CD4-positive, alpha-beta T cell treated with Interferon alpha-2 for 1 hour (primary cell): ENCODE results near the gene STARD6.
"Not testable (repeated sequence)": the region's sequence is repeated elsewhere in the genome, so short reads cannot be mapped to it uniquely, and the experiment has no call there.

Source experiments
- DNase-seq, 2 donors: peaks; one replicate each; pipeline ENCODE4 v3.0.0-alpha.2; 2020 to 2022

The STARD6 gene

DNA sequence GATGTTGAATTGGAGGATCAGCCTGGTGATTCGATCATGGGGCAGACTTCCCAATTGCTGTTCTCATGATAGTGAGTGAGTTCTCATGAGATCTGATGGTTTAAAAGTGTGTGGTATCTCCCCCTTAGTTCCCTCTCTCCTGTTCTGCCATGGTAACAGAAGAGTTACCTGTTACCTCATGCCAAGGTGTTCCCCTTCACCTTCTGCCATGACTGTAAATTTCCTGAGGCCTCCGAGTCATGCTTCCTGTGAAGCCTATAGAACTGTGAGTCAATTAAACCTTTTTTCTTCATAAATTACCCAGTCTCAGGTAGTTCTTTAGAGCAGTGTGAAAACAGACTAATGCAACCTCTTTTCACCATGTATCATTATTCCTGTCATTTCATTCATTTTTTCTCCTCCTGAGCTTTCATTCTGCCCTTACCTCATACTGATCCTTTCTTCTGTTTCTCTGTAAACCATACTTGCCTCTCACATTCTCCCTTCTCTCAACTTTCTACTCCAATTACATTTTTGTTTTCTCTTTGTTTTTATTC, 22.0 kb downstream of the STARD6 start:
- no peak for DNase-seq

DNA sequence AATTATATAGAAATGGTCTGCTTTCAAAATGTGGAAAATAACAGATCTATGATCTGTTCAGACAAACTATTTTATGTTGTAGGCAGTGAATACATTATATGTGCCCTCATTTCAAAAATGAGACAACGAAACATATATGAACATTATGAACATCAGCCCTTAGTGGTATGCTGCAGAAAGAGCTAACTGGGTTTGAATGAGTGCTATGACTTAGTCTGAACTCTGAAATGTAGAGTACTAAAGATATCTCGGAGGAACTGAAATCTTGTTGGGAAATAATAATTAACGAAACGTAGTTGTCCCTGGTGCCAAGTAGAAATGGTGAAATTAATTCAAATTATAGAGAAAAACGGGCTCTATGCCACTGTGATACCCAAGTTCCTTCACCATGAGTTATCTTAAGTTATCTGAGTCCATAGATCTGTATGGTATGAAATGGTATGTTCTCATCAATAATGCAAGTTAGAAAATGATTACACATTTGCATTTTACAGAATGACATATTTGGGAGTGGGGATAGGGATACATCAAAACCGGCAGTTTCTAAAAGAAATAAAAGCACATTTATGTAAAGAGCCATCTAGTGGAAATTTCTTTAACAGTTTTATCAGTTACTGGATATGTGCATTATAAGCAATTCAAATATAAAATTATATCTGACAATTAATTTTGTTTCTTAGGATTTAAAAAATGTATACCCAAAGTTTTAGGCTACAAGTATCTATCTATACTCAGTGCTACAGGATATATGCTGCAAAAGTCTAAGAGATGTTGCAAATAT, 26.7 kb downstream of the STARD6 start:
- DNase-seq: no peak

DNA sequence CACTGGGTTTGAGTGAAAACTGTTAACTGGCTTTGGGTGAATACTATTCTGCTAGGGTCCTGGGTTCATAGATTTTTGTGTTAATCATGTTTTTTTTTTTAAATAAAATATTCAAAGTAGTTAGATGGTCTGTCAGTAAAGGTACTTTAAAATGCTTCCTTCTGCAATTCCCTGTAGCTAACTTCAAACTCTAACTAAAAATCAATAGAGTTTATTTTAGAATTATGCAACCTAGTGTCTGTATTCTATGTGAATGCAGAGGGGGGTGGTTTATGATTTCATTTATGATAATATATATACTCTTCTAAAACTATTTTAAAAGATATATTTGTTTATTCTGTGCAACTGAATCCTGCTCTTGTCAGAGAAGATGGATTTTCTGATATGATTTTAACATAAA, 27.9 kb downstream of the STARD6 start:
- no peak for DNase-seq

DNA sequence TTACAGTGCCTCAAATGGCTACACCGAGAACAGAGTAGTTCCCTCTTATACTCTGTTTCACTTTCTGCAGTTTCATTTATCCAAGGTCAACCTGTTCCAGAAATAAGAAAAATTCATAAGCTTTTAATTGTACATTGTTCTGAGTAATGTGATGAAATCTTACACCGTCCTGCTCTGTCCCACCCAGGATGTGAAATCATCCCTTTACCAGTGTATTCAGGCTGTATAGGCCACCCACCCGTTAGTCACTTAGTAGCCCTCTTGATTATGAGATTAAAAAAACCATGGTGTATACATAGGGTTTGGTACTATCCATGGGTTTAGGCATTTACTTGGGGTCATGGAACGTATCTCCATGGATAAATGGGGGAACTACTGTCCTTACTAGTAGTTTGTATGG, 29.8 kb downstream of the STARD6 start:
- DNase-seq: no peak

DNA sequence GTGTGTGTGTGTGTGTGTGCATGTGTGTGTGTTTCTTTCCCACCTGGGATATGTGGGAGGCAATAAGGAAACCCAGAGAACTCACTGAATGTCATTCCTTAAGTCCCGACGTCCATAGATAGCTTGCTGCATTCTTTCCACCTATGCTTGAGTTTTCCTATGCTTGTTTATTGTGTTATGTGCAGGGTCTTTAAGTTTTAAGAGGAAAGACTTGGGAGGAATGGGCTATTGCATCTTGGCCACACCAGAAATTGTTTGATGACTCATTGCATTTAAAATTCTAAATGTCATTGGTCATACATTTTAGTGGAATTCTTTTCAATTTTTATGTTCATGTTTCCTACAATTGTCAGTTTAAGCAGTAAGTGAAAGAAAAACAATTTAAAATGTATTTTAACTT, 33.7 kb downstream of the STARD6 start:
- DNase-seq: no peak

DNA sequence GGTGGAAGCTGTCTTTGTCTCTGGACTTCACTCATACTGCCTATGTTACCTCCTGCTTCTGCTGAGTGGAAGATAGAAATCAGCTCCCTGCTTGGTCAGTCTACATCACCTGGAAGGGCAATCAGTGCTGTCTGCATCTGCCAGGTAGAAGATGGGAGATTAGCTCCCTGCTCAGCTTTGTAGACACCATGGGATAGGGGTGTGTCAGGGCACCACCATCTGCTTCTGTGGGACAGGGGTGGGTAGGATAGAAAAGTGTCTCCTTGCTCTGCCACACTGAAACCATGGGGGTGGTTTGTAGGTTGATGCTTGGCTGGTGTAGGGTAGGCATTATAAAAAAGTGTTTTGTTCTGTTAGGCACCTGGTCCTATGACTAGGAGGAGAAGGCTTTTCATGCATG, 34.1 kb downstream of the STARD6 start:
- DNase-seq: no peak

DNA sequence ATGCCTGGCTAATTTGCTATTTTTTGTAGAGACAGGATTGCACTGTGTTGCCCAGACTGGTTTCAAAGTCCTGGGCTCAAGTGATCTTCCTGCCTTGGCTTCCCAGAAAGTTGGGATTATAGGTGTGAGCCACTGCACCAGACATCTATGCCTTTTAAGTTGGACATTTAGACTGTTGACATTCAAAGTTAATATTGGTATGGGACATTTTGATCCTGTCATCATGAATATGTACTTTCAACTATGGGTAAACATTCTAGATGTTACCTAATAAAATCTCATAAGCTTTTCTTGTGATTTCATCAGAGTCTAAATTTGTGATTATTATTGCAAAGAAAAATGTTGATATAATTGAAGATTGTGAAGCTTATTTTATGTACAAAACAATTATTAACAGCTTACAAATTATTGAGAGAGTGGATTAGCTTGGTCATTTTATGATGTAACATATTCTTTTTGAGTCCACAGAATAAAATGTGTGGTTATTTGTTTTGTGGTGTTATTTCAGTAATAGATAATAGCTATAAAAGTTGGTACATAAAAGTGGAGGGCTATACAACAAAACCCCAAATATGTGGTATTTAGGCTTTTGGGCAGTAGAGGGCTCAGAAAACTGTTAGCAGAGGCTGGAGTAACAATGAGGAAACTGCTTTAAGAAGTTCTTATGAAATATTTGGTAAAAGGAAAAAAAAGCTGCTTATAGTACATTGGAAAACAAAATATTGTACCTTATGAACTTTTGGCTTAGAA, 41.4 kb downstream of the STARD6 start:
- no peak for DNase-seq

DNA sequence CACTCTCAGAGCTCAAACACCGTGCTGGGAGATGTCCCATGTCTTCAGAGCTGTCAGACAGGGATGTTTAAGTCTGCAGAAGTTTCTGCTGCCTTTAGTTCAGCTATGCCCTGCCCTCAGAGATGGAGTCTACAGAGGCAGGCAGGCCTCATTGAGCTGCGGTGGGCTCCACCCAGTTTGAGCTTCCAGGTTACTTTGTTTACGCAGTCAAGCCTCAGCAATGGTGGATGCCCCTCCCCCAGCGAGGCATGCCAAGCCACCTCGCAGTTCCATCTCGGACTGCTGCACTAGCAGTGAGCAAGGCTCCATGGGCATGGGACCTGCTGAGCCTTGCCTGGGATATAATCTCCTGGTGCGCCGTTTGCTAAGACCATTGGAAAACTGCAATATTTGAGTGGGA, 48.1 kb downstream of the STARD6 start:
- DNase-seq: not testable (repeated sequence)

DNA sequence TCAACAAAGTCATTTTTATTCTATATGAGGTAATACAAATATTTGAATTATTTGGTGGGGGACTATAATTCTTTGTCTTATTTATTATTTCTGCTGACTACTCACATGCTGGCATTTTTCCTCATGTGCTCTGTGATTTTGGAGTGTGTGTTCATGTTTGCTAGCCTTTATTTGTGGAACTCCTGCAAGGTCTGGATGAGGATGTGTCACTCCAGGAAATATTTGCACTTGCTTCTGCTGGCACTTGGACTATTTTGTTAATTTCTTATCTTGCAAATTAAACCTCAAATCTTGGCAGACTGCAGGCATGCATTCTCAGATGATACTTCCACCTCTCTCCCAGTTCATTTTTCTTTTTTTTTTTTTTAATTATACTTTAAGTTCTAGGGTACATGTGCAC, 54.2 kb downstream of the STARD6 start:
- no peak for DNase-seq

DNA sequence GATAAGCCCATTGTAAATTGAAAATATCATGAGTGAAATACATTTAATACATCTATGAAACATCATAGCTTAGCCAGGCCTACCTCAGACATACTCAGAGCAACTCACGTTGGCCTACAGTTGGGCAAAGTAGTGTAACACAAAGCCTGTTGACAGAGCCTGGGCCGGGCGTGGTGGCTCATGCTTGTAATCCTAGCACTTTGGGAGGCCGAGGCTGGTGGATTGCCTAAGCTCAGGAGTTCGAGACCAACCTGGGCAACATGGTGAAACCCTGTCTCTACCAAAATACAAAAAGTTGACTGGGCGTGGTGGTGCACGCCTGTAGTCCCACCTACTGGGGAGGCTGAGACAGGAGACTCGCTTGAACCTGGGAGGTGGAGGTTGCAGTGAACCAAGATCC, 58.7 kb downstream of the STARD6 start:
- not testable (repeated sequence) for DNase-seq

DNA sequence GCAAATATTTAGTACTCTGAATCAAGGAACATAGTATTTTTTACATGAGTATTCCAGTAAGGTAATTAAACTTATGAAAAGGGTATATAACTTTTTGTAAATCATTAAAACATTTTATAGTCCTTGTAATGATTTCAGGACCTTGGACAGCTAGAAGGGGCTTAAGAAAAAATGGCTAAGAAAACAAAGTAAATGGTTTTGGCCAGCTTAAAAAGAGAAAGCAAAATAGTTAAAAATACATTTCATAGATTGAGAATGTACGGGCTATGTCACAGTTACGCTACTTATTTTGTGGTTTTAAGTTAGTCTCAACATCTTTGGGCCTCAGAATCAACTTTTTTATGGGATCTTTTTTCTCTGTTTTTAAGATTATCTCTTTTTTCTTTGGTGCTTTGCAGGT, 61.6 kb downstream of the STARD6 start:
- no peak for DNase-seq

DNA sequence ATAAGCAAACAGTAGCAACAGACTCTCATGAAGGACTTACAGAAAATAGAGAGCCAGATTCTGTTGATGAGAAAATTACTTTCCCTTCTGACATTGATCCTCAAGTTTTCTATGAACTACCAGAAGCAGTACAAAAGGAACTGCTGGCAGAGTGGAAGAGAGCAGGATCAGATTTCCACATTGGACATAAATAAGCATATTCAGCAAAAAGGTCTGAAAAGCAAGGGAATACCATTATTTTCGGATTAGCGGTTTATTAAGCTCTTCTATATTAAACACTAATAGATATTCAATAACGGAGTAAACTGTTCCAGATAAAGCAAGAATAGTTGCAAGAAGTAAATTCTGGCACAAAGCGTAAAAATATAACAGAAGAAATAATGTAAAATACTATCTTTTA, 63.4 kb downstream of the STARD6 start:
- DNase-seq: no peak

DNA sequence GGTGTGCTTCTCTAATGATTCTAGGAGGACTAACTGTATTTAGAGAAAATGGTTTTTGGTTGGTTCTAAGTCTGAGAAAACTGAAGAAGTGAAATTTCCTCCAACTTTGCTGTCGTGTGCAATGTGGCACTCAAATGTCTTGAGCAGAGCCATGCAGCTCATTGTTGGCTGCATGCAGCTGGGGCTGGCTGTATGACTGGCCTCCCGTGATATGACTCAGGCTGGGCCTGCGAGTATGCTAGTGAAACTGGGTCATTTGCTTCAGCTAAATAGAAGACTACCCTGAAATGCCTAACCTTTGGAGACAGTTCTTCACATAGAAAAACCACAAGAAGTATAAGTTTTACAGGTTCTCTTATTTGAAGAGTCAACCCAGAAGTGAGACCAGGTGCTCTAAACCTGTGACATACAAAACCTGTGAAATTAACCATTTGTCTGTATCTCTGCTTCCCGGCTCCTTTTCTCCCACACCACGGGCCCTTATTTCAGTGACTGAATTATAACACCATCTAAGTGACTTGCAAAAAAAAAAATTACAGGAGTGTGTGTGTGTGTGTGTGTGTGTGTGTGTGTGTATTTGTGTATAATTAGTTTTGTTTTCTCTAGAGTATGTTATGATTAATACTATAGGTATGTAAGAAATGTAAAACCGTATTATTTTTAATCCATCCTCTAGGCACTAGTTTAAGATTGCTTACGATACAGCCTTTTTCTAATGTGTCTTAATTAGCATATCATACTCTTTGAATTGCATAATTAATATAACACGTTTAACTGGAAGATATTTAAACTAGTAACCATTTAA, 72.5 kb downstream of the STARD6 start:
- peak; percentile 19 to 28 for DNase-seq

DNA sequence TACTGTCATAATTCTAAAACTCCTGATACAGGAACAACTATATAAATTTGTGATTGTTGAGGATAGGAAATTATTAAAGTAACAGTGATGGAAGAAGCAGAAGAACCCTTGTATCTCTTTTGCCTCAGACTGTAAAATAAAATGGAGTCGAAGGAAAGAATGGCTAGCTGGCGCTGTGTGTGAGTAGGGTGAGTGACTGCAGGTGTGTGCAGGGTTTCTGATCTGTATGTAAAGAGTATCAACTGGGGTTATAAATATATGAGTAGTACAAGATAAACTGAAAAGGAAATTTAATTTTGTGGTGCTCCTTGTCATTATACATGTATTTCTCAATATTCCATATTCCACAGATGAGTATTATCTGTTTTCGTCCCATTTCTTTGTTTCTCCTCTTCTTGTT, 73.1 kb downstream of the STARD6 start:
- DNase-seq: no peak

DNA sequence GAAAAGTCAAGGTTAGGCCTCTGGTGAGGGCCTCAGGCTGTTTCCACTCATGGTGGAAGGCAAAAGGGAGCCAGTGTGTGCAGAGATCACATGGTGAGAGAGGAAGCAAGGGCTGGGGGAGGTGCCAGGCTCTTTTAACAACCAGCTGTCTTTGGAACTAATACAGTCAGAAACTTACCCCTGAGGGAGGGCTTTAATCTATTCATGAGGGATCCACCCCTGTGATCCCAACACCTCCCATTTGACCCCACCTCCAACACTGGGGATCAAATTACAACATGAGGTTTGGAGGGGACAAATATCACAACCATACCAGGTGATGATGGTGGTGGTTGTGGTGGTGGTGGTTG, 77.5 kb downstream of the STARD6 start:
- DNase-seq: no peak

DNA sequence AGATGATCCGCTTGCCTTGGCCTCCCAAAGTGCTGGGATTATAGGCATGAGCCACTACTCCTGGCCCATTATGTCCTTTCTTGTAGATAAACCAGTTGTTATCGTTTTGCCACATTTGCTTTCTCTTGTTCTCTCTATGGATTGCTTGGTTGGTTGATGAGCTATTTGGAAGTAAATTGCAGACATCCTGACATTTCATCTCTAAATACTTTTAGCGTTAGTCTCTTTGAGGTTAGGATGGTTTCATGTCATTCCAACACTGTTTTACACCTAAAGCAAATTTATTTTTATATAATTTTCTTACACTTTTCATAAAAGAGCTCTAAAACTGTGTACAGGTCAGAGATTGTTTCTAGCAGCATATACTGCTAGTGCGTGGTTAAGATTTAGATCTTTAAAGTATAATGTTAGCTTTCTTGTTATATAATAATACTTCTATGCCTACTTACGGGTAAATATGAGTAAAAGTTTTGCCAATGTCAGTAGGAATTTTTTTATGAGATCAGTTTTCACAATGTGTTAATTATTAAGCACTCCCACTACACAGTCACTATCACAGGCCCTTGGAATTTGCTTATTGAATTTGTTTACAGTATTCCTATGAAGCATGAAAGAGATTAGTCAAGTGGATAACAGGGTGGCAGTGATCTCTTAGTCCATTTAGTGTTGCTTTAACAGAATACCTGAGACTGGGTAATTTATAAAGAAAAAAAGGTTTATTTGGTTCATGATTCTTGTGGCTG, 78.0 kb downstream of the STARD6 start:
- DNase-seq: no peak

DNA sequence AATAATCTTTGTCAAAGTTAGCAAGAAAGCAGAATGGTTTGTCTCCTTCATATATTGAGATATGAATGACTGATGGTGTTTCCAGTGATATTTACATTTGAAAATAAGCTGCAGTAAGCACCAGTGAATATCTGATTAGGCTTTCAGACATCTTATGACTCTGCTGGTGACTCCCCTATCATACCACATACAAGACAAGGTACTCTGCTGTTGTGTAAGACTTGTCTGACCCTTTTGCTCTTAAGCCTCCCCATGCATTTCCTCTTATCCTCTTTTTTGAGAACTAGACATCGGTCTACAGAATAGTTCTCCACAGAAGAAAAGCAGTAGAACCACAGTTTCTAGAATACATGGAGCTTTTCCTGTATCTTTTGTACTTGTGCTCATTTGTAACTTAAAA, 79.0 kb downstream of the STARD6 start:
- DNase-seq: no peak

DNA sequence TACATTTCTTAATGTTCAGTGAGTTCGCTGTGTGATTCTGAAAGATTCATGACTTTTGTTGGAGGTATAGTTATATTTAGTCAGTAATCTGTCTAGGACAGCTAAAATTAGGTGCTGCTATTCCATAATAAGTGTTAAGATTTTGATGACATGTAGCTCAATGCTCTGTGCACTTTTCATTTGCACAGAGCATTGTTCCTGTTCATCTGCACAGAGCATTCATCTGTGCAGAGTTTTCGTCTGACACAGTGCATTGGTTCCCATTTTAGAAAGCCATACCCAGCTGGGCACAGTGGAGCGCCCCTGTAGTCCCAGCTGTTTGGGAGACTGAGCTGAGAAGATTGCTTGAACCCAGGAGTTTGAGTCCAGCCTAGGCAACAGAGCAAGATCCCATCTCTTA, 79.8 kb downstream of the STARD6 start:
- no peak for DNase-seq
